Type B pancreatic cell (in vitro differentiated cells): ENCODE data around the gene RALGPS1. TPM values are rescaled to one million over a fixed set of nuclear protein-coding genes. Genes with fewer than 3 reads are reported as not detected.

Source experiments
- DNase-seq: peaks from one replicate; pipeline ENCODE4 v3.0.0; 2021; ENCODE audit warnings: mixed read lengths; ENCODE audit not compliant: unreplicated experiment; ENCODE audit errors: extremely low spot score
- H3K27ac Mint-ChIP-seq: 2 replicates; pipeline ENCODE4 v1.8.0; 2021; ENCODE audit warnings: mild to moderate bottlenecking, mixed read lengths
- H3K27me3 Mint-ChIP-seq: 2 replicates; pipeline ENCODE4 v1.8.0; 2021; ENCODE audit warnings: mixed read lengths
- H3K36me3 Mint-ChIP-seq: 2 replicates; pipeline ENCODE4 v1.8.0; 2021; ENCODE audit warnings: mixed read lengths
- H3K4me1 Mint-ChIP-seq: one replicate; pipeline ENCODE4 v1.8.0; 2021; ENCODE audit warnings: mixed read lengths; ENCODE audit not compliant: unreplicated experiment
- H3K4me3 Mint-ChIP-seq: 2 replicates; pipeline ENCODE4 v1.8.0; 2021; ENCODE audit warnings: mild to moderate bottlenecking, mixed read lengths
- H3K9me3 Mint-ChIP-seq: 2 replicates; pipeline ENCODE4 v1.8.0; 2021; ENCODE audit warnings: mixed read lengths
- total RNA-seq: library from RNA; stranded (reverse); gene quantifications from 2 replicates; pipeline ENCODE4 v1.2.1, GENCODE V29; 2021; ENCODE audit warnings: low replicate concordance
- TF ChIP-seq, protein P1 (sequence below): fragments of 200-600 bp; sonication (generic); conservative IDR thresholded peaks from 2 replicates; pipeline ENCODE4 v1.5.0; 2021; ENCODE audit warnings: antibody characterized with exemption, mild to moderate bottlenecking

The RALGPS1 gene
- total RNA-seq, 1 donor from 2014 or later = 16.7 TPM

DNA sequence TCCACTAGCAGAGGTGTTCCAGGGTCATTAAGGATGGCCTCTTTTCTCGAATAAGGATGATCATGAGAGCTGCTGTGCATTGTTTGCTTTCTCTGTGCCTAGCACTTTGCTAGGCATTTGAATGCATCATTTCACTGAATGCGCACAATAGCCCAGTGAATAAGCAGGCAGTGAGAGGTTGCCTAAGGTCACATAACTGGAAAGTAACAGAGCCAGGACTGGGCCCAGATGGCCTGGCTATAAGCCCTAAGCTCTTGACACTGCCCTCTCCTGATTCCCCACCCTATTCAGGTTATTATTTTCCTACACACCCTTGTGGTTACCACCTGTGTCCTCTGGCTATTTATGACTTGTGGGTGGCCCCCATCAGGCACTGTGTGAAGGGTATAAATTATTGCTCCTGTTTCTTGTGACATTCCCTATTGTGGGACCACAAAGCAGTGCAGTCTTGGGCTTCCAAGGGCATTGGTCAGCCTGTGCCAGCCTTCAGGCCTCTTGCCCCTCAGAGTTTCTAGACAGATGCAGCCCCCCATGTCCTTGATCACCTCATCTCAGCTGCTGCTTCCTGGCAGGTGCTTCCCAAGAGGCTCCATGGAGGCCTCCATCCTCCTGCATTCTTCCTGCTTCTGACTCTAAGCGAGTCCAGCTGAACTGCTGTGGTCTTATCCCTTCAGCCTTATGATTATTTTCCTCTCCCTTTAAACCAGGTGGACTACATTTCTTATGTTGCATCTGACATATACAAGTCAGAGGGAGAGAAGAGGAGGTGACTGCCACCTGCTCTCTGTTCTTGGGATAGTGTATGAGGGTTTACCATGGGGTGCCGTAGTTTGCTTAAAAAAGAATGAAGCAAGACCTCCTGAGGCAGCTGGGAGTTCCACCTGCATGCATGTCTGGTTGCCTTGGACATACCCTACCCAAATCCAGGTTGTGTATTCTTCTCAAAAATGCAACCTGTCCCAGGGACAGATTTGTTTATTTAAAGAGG, 160.3 kb downstream of the RALGPS1 start:
- no peaks in the 10 kb centered on the region for H3K27me3 Mint-ChIP-seq

GRCh38 chr9:127075624-127076372, 161.2 kb downstream of the RALGPS1 start:
- peaks cover 29% of the 10 kb centered on the region for H3K4me1 Mint-ChIP-seq
- no peaks in the 10 kb centered on the region for H3K27me3 Mint-ChIP-seq
- TF ChIP-seq, protein P1, sequence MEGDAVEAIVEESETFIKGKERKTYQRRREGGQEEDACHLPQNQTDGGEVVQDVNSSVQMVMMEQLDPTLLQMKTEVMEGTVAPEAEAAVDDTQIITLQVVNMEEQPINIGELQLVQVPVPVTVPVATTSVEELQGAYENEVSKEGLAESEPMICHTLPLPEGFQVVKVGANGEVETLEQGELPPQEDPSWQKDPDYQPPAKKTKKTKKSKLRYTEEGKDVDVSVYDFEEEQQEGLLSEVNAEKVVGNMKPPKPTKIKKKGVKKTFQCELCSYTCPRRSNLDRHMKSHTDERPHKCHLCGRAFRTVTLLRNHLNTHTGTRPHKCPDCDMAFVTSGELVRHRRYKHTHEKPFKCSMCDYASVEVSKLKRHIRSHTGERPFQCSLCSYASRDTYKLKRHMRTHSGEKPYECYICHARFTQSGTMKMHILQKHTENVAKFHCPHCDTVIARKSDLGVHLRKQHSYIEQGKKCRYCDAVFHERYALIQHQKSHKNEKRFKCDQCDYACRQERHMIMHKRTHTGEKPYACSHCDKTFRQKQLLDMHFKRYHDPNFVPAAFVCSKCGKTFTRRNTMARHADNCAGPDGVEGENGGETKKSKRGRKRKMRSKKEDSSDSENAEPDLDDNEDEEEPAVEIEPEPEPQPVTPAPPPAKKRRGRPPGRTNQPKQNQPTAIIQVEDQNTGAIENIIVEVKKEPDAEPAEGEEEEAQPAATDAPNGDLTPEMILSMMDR = no peak
- H3K9me3 Mint-ChIP-seq = no peaks in the 10 kb centered on the region
- H3K27ac Mint-ChIP-seq = peak overlapping the region; percentile 13
- no peak overlapping the region for H3K4me3 Mint-ChIP-seq
- H3K36me3 Mint-ChIP-seq = peaks cover 4% of the 10 kb centered on the region
- DNase-seq = no peak

More for the DNA sequence above, 160.3 kb downstream of the RALGPS1 start:
- no peaks in the 10 kb centered on the region for H3K9me3 Mint-ChIP-seq
- DNase-seq = peak; percentile 32
- peaks cover 29% of the 10 kb centered on the region for H3K4me1 Mint-ChIP-seq
- no peak overlapping the region for H3K4me3 Mint-ChIP-seq
- H3K36me3 Mint-ChIP-seq = peaks cover 4% of the 10 kb centered on the region
- TF ChIP-seq, protein P1 = no peak
- no peak overlapping the region for H3K27ac Mint-ChIP-seq

GRCh38 chr9:127076860-127077643, 162.5 kb downstream of the RALGPS1 start:
- TF ChIP-seq, protein P1 = no peak
- Mint-ChIP-seq H3K27me3 (no peaks in the 10 kb centered on the region), H3K9me3 (no peaks in the 10 kb centered on the region), H3K27ac (peak overlapping the region; percentile 8), H3K4me3 (no peak overlapping the region), H3K4me1 (peaks cover 33% of the 10 kb centered on the region), H3K36me3 (no peaks in the 10 kb centered on the region)
- DNase-seq = peak; percentile 22

DNA sequence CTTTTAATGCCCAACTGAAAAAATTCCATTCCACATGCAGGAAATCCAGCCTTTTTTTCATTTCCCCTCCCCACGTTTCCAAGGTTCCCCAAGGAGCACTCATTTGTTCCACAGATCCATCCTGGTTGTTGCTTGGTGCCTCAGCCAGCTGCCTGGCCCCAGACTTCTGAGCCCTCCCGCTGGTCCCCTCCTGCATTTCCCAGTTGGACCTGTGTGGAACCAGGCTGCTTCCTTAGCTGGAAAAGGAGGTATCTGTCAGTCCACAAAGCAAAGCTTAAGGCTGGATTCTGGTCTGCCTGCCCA, 163.0 kb downstream of the RALGPS1 start:
- Mint-ChIP-seq H3K36me3 (no peaks in the 10 kb centered on the region), H3K4me3 (no peak overlapping the region), H3K27ac (no peak overlapping the region), H3K27me3 (no peaks in the 10 kb centered on the region), H3K9me3 (no peaks in the 10 kb centered on the region), H3K4me1 (peaks cover 33% of the 10 kb centered on the region)
- TF ChIP-seq, protein P1 = no peak
- DNase-seq = peak; percentile 48

- Mint-ChIP-seq H3K4me1 (peaks cover 33% of the 10 kb centered on the region), H3K4me3 (no peak overlapping the region)
Observed at GRCh38 chr9:127078336-127078735, 163.8 kb downstream of the RALGPS1 start.

More at GRCh38 chr9:127078336-127078735, 163.8 kb downstream of the RALGPS1 start:
- TF ChIP-seq, protein P1 = no peak
- Mint-ChIP-seq H3K36me3 (no peaks in the 10 kb centered on the region), H3K9me3 (no peaks in the 10 kb centered on the region), H3K27ac (no peak overlapping the region), H3K27me3 (no peaks in the 10 kb centered on the region)
- DNase-seq = peak; percentile 7
